HG02852 (cell line): ENCODE measurements around the gene PRKCD.

ENCODE experiments used
- ATAC-seq: cut with Tn5 transposase; IDR thresholded peaks from one replicate; pipeline ENCODE4 v1.9.1; 2021; ENCODE audit warnings: mild to moderate bottlenecking, moderate library complexity; ENCODE audit not compliant: unreplicated experiment

PRKCD gene

DNA sequence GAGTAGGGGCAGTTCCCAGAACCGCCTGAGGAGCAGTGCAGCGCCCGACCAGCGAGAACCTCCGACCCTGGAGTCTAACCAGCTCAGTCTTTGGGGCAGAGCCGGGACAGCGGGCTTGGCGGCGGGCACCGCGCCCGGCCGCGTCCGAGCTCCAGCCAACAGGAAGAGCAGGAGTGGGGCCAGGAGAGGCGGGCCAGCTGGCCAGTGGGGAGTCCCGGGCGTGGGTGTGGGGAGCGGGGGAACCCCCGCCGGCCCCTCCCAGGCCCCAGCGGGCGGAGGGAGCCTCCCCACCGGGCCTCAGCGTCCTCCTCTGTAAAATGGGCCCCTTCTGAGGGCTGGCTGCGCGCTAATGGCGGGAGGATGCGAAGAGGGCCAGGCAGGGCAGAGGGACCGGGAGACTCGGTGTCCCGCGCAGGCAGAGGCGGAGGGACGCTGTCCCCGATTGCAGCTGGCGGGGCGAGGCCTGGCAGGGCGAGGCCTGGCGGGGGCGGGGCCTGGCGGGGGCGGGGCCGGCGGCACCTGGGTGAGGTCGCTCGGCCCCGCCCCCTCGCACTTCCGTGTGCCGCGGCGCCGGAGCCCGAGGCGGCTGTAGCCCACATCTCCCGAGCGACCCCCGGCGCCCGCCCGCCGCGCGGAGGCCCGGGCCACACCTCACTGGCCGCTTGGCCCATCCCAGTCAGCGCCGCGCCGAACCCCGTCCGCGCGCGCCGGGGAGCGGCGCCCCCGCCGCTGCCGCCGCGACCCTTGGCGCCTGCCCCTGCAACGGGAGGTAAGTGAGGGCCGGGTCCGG is at the start of gene PRKCD:
Gene PRKCD, plus strand, starts transcription at position 550 of the 790 bp plus-strand sequence. CDS start 17,214 bp downstream, outside the sequence.
- ATAC-seq, result peak; percentile 50

DNA sequence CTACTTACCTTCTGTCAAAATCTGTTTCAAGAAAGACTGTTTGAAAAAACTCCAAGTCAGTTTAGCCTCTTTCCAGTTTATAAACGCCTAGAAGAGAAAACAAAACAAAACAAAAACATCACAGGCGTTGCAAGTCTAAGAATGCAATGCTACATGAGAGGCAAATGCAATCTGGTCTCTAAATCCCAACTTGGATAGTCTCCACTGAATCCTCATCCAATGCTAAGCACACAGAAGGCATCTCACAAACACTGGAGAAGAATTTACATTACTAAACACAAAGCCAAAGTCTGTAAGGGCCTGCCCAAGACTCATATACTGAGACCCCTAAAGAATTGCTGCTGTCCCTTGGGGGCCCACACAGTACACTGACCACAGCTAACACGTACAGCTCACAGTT is 49.2 kb upstream of the PRKCD start:
- ATAC-seq, result no peak

DNA sequence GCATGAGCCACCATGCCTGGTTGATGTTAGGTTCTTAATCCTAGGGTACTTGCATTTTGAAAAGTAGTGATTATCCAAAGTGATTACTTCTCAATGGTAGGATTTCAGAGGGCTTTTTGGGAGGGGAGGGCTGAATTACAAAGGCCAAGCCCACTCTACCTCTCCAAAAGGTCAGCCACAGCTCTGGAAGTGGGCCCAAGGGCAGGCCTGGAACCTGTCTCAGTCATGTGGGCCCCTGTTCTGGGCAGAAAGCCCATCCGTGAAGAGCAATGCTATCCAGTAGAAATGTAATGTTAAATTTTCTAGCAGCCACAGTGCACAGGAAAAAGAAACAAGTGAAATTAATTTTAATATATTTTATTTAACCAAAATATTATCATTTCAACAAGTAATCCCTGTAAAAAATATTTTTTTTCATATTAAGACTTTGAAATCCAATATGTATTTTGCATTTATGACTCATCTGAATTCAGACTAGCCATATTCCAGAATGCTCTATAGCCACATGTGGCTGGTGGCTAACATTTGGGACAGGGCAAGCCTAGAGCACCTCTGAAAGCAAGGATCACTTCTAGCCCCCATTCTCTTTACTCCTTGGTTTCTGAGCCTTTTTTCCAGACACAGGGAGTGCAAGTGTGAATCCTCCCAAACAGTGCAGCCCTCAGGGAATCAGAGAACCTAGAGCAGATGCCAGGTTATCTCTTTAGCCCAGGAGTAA is 47.6 kb upstream of the PRKCD start:
- ATAC-seq, result no peak

DNA sequence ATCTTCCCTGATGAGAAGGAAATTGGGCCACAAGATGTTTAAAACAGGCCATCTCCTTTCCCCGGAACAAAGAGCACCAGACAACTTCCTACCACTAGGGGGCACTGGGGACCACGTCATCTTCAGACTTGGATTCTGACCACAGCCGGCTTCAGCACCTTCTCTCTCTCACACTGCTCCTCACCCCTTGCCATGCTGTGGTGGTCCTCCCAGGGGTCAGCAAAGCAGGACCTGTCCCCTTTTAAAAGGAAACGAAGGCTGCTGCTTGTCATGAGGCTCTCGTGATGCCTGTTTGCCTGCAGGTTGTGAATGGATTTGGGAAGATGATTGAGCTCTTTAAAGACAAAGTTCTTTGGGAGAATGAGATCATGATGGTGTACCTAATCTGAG is 47.0 kb upstream of the PRKCD start:
- no peak for ATAC-seq

DNA sequence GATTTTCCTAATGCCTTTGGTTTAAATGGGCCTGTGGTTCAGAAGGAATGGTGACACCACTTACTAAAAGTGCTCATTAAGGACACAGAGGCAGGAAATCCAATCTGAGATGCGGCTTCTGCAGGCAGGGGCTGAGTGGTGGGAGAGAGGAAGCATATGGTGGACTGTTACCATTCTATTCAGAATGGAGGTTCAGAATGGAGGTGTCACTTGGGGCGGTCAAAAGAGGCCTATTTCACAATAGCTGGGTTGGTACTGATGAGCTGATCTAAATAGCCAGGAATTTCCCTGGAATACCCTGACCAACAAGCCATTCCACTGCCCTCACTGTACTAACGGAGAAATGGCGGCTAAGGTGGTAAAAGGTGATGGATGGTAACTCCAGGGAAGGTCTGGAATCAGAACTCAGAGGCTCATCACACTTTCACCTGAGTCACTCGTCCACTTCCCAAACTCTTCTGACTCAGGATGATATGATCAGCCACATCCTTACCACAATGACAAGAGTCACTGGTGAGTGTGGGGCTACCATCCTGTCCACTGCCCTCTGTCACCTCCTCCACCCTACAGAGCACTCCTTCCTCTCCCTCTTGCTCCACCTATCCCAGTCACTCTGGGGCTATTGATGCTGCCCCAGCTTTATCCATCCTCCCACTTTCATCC is 46.5 kb upstream of the PRKCD start:
- ATAC-seq, result no peak

DNA sequence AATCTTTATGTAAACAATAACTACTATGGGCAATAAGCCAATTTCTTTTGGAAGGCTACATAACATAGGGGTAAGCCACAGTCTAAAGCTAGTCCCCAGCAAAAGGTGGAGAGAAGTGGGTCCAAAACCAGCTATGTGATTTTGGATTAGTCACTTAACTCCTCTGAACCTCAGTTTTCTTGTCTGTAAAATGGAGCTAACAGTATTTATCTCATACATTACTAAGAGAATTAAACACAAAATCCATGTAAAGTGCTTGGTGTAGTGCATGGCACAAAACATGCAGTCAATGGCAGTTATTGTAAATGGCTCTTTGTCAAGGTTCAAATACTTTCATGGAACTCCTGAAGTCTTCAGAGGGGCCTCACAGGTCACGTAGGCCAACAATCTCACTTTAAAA is 44.1 kb upstream of the PRKCD start:
- no peak for ATAC-seq

DNA sequence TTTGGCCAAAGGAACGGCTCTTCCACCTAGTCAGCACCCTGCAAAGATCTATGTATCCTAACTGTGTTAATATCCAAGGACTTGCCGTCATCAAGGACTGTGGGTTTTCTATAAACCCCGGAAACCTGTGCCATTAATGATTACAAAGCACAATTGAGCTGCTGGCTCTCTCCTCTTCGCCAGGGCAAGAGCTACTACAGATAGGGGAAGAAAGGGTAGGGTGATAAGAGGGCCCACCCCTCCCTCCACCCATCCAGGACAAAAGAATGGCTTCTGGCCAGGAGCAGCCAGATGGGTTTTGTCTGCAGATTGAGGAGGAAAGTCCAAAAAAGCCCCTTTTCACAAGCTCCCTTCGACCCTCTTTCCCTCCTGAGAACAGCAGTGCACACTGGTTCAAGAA is 40.7 kb upstream of the PRKCD start:
- ATAC-seq, result no peak

DNA sequence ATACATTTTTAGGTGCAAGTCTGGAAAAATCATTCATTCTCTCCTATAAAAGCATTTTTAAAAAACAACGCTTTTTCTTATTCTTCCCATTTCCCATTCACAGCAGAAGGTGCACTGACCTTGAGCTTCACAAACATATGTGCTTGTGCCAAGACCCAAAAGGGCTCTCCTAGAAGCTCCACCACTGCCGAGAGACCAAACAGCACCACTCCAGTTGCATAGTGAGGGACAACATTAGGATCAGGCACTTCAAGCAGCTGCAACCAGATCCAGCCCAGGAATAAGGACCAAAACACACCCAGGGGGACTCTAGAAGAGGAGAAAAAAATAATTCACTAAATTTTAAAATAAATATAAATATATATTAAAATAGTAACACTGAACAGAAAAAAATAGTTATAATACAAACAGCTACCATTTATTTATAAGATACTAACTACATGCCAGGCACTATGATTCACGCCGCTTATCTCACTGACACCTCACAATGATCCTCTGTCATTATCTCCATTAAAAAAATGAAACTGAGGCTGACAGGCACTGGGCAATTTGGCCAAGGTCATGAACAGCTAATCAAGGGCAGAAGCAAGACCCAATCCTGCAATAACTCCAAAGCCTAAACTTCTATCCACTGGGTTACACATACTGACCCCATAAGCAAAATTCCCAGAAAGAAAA is 38.6 kb upstream of the PRKCD start:
- no peak for ATAC-seq

DNA sequence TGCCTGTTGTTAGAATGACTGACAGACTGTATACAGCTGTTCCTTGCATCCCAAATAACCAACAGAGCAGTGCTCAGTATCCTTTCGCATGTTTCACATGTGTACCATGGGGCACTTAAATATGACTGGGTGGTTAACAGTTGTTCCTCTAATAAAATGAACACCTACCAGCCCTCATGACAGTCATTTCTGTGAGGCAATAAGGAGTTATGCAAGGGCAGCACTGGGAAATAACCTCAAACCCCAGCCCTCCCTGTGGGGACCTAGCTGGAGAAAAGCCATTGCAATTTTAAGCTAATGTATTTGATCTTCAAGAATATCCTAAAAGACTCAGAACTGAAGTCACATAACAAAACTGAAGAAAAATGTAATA is 38.1 kb upstream of the PRKCD start:
- ATAC-seq, result no peak

DNA sequence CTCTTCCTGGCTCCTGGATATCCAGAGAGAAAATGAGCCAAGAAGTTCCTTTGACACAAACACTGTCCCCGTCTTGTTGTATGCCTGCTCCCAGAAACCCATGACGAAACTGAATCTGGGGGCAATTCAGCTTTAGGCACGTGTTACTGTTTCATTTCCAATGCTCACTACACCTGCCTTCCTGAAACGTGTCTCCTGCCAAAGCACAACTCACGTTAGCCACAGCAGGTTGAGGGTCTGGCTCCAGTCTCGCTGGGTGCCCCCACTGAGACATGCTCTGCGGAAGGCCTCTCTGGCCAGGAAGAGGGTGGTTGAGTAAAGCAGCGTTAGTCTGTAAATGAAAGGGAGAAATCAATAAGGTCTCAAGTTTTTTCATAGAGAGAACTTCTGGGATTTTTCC is 37.5 kb upstream of the PRKCD start:
- no peak for ATAC-seq

DNA sequence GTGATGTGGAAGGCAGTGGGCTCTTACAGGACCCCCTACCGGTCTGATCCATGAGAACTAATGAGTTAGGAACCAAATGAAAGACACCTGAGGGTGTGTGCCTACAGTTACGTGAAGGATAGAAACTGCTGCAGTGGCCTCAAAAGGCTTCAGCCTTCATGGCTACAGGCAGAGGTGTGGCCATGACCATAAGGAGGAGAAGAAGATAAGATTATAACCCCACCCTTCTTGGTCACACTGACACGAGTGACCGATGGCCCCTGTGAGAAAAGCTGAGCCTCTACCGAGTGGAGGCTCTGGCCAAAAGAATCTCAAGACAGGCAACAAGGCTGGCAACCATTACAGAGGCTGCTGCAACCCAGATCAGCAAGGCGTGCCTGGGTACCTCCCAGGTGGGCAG is 37.1 kb upstream of the PRKCD start:
- no peak for ATAC-seq

DNA sequence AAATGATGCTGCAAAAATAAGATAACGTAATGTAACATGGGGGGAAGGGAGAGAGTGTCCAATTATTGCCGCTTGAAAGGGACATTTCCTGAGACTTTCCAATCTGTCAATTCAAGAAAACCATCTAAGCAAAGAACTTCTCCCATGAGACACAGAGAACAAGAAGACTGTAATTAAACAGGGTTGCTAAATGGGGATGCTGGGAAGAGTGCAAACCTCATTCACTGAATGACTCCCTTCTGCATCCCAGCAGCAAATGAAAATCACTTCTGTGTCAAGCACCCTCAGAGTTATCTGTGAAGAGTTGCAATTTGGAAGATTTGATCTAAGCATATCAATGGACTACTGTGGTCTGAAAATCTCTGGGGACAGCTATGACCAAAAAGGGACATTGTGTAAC is 34.4 kb upstream of the PRKCD start:
- no peak for ATAC-seq

DNA sequence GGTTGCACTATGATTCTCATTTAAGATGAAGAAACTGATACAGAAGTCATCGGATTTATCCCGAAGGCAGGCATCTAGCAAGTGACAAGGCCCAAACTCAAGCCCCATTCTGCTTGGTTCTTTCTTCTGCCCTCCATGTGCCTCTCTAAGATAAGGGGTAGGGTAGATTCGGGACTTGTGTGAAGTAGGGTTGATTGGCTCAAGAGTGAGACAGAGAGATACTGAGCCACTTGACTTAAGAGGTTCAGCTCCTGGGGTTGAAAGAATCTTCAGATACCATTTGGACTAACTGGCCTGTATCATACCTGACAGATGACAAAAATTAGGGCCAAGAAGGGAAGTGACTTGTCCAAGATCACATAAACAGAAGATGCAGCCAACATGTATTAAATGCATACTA is 31.7 kb upstream of the PRKCD start:
- no peak for ATAC-seq

DNA sequence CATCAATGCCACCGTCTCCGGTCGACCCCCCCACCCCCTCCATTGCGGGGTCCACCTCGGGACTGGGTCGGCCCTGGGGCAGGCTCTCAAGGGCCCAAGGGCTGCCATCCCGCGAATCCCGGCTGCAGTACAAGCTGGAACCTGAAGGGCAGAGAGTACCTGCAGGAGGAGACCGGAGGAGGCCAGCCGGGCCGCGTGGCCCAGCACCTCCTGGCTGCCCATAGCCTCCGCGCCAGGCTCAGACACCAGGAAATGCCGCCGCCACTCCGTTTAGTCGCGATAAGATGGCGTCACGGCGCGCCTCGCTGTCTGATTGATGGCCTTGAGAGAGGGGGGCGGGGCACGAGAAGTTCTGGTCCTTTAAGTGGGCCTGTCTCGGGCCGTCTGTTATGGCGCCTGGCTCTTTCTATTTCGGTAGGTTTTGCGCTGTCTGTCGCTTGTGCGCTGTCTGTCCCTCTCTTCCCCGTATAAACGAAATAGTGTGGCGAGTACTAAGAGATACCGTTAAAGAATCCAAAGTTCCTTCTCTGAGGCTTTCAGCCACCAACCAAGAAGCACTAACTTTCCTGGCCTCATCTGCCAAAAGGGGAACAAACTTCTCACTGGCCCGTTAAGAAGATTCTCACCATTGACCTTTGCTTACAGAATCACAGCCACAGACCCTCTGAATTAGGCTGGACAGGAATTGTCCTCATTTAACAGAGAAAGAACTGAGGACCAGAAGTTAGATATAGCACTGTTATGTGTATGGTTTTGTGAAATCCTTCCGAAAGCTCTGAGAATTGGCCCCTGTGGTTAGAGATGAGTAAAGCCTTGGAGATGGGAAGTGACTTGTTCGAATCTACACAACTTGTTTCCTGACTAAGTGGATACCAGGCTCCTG is 30.6 kb upstream of the PRKCD start, which contains the start of gene RFT1:
Gene RFT1, minus strand, starts transcription at position 257 of the 883 bp plus-strand sequence. Its CDS starts 35 bp downstream, at position 222.
- peak; percentile 85 for ATAC-seq

DNA sequence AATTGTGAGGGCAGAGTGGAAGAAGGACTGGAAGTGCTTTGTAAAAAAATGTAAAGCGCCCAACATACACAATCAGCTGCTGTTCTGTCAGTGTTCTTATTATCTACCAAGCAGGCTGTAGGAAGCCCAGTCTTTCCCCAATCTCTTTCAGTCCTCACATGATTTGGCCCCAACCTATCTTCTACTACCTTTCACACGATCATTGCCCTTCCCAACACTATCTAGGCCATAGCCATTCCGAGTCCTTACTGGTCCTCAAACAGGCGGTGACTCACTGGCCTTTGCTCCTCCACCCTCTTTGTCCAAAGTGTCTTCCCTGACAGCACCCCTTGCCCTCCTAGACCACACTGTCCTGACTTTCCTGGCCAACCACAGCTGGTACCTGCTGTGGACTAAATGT is 29.9 kb upstream of the PRKCD start:
- ATAC-seq, result no peak

DNA sequence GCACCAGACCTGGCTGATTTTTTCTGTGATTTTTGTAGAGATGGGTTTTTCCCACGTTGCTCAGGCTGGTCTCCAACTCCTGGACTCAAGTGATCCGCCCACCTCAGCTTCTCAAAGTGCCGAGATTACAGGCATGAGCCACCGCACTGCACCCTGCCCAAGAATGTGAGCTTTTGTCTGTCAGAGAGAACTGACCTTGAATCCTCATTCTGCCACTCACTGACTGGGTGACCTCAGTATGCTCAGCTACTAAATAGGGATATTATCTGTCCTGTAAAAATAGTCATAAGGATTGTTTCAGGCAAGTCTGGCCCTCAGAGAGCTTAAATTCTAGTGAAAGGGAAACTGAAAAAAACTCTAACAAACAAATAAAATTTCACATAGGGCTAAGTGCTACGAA is 28.7 kb upstream of the PRKCD start:
- no peak for ATAC-seq

DNA sequence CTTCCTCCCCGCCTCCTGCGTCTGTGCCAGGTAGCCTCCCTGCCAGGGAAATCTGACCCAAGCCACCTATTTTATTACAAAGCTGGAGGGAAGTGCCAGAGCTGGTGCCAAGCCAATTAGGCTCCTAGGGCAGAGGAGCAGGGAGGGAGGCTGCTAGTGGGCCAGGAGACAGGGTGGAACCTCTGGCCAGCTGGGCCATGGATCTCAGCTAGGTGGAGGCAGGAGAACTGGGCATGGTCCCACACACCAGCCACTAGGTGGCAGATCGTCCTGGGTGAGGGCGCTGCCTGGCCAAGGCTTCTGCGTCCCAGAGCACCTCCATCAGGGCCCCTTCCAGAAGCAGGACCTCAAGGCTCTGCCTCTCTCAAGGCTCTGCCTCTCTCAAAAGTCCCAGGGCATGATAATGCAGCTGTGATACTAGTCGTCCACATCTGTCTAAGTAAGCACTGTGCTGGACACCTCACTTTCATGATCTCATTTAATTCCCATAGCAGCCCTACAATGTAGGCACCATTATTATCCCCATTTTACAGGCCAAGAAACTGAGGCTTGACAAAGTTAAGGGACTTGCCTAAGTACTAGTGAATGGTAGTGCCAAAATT is 26.3 kb upstream of the PRKCD start:
- peak; percentile 43 for ATAC-seq

DNA sequence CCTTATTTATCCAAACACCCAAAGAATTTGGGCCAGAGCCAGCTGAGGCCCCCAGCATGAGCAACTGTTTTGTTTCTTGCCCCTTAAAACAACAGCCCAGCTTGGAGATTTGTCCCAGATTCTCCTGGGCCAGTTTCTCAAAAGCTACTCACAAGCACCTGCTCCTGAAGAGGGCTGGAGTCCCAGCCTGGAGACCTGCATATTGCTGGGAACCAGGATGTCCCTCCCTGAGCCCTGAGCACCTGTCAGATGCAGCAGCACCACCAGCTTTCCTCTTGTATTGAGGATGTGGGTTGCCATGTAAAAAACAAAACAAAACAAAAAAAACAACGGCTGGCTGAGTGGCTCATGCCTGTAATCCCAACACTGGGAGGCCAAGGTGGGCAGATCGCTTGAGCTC is 23.8 kb upstream of the PRKCD start:
- no peak for ATAC-seq

DNA sequence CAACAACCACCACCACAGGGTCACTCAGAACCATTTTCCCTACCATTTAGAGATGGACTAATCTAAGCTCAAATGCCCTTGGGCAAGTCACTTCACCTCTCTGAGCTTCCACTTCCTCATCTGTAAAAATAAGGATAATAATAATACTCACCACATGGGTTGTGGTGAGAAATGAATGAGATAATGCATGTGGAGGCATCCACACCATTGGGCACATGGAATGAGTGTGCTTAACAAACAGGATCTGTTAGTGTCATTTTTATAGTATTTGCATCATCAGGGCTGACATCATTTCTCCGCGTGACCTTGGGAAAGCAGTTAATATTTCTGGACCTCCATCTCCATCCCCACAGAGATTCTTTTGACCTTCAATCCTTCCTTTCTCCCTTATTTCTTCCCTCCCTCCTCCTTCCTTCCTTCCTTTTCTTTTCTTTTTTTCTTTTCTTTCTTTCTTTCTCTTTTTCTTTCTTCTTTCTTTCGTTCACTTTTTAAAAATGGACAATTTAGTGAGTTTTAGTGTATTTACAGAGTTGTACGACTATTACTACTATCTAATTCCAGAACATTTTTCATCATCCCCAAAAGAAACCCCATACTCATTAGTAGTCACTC is 23.1 kb upstream of the PRKCD start:
- no peak for ATAC-seq
